ENCODE data around the gene HOXB6. TPM values are rescaled to one million over a fixed set of nuclear protein-coding genes. Genes with fewer than 3 reads are reported as not detected.
A peak's percentile ranks its signal among the peaks of the same experiment; 100 is the strongest.

The HOXB6 gene
- total RNA-seq, 1 donor from 2014 or later, result 11.5 TPM

- Mint-ChIP-seq H3K4me1 (peaks cover 14% of the 10 kb centered on the region), H3K9me3 (no peaks in the 10 kb centered on the region), H3K27me3 (ENCODE audit: low read depth) (peaks cover 100% of the 10 kb centered on the region), H3K4me3 (peak overlapping the region; percentile 88), H3K36me3 (ENCODE audit: low read depth) (peaks cover 15% of the 10 kb centered on the region), H3K27ac (ENCODE audit: unreplicated experiment) (no peak overlapping the region)
- no peak for DNase-seq (ENCODE audit: low read depth, low spot score)
- TF ChIP-seq CTCF (conservative IDR thresholded peaks at IDR 0.05), result no peak
Observed at GRCh38 chr17:48617471-48618255, 12.9 kb upstream of the HOXB6 start.

- Mint-ChIP-seq H3K27me3 (ENCODE audit: low read depth) (peaks cover 100% of the 10 kb centered on the region), H3K4me3 (peak overlapping the region; percentile 88), H3K27ac (ENCODE audit: unreplicated experiment) (no peak overlapping the region), H3K36me3 (ENCODE audit: low read depth) (peaks cover 16% of the 10 kb centered on the region), H3K4me1 (peaks cover 19% of the 10 kb centered on the region), H3K9me3 (no peaks in the 10 kb centered on the region)
- DNase-seq (ENCODE audit: low read depth, low spot score), result no peak
- TF ChIP-seq CTCF (conservative IDR thresholded peaks at IDR 0.05), result no peak
Observed at GRCh38 chr17:48616717-48617470, 12.1 kb upstream of the HOXB6 start.

GRCh38 chr17:48615963-48616716, 11.4 kb upstream of the HOXB6 start:
- Mint-ChIP-seq H3K4me1 (peaks cover 17% of the 10 kb centered on the region), H3K27ac (ENCODE audit: unreplicated experiment) (peak overlapping the region; percentile 54), H3K36me3 (ENCODE audit: low read depth) (peaks cover 13% of the 10 kb centered on the region), H3K9me3 (no peaks in the 10 kb centered on the region), H3K4me3 (peak overlapping the region; percentile 88), H3K27me3 (ENCODE audit: low read depth) (peaks cover 100% of the 10 kb centered on the region)
- TF ChIP-seq CTCF (conservative IDR thresholded peaks at IDR 0.05), result no peak
- DNase-seq (ENCODE audit: low read depth, low spot score), result no peak

- H3K36me3 Mint-ChIP-seq (ENCODE audit: low read depth), result peaks cover 13% of the 10 kb centered on the region
- H3K27me3 Mint-ChIP-seq (ENCODE audit: low read depth), result peaks cover 100% of the 10 kb centered on the region
- DNase-seq (ENCODE audit: low read depth, low spot score), result no peak
- TF ChIP-seq CTCF (conservative IDR thresholded peaks at IDR 0.05), result no peak
- H3K9me3 Mint-ChIP-seq, result no peaks in the 10 kb centered on the region
- H3K27ac Mint-ChIP-seq (ENCODE audit: unreplicated experiment), result peak within 1 kb of the TSS; percentile 87
- H3K4me1 Mint-ChIP-seq, result peaks cover 21% of the 10 kb centered on the region
- H3K4me3 Mint-ChIP-seq, result peak within 1 kb of the TSS; percentile 88
Observed at GRCh38 chr17:48615047-48615962, 10.5 kb upstream of the HOXB6 start, which contains the start of gene HOXB8. TSS of gene HOXB8 (minus strand) at chr17:48615292. CDS start at chr17:48614704, 588 bp downstream.
